Right lobe of liver (tissue), 6 donors: ENCODE measurements around the gene KBTBD12. TPM values are rescaled to one million over a fixed set of nuclear protein-coding genes. Genes with fewer than 3 reads are reported as not detected.

Experiments used
- ATAC-seq, 4 donors: fragments of 200-7000 bp; cut with Tn5 transposase; one replicate each; pipeline ENCODE4 v1.9.1; 2020; ENCODE audit warnings: mild to moderate bottlenecking in 4 of 4, moderate library complexity in 4 of 4
- DNase-seq, 3 donors: peaks; one replicate each; pipeline ENCODE4 v3.0.0-alpha.2; 2020
- H3K27ac ChIP-seq, 3 donors: fragments of 200-600 bp; one replicate each; pipeline ENCODE4 v1.8.0; 2022
- H3K27me3 ChIP-seq, 2 donors: fragments of 200-600 bp; one replicate each; pipeline ENCODE4 v1.8.0; 2022
- H3K36me3 ChIP-seq, 4 donors: fragments of 200-600 bp; sonication (generic) in 1 of 4; one replicate each; pipeline versions ENCODE4 v1.5.1 to v1.8.0; 2017 to 2022; ENCODE audit warnings: control low read depth in 1 of 4
- H3K4me1 ChIP-seq, 4 donors: fragments of 200-600 bp; sonication (generic) in 1 of 4; one replicate each; pipeline versions ENCODE4 v1.5.1 to v1.8.0; 2017 to 2022; ENCODE audit warnings: control low read depth in 1 of 4
- H3K4me3 ChIP-seq, 3 donors: fragments of 200-600 bp; one replicate each; pipeline ENCODE4 v1.8.0; 2022
- H3K9me3 ChIP-seq, 4 donors: fragments of 200-600 bp; sonication (generic) in 1 of 4; one replicate each; pipeline versions ENCODE4 v1.5.1 to v1.8.0; 2017 to 2022; ENCODE audit warnings: control low read depth in 1 of 4
- POLR2A ChIP-seq: fragments of 450-650 bp; IDR thresholded peaks from one replicate; pipeline ENCODE4 v1.6.1; 2017; ENCODE audit warnings: antibody characterized with exemption, mild to moderate bottlenecking
- WGBS: methylation state at CpG from one replicate; pipeline ENCODE4 v1.1.6; 2018; ENCODE audit warnings: low coverage, low lambda C conversion rate; ENCODE audit not compliant: insufficient coverage; ENCODE audit errors: missing lambda C conversion rate; 5-methylcytosine and 5-hydroxymethylcytosine counted together
- intact Hi-C, 2 donors: fragments of 100-400 bp; cut with DNase I; formaldehyde crosslinking; loops; one replicate each; pipeline versions ENCODE4 v1.11.2 to v1.14.1; 2022
- total RNA-seq, 6 experiments: library from RNA; depleted of rRNA in 2 of 6; stranded (reverse); fragments of >200 nt in 2 of 6; fragmentation: NEBNext Ultra II Directional in 3 of 6; extraction: Animal tissue kit (Norgen Biotek cat#: 25700) in 3 of 6; gene quantifications; one replicate each; pipeline versions ENCODE4 v1.1.0 to v1.2.4, GENCODE V29; 2016 to 2023
- TF ChIP-seq, protein P1 (sequence below), 4 donors: fragments of 200-600 bp in 3 of 4; fragments of 450-650 bp in 1 of 4; IDR thresholded peaks; one replicate each; pipeline versions ENCODE4 v1.5.1 to v1.8.0; 2016 to 2022; ENCODE audit warnings: antibody characterized with exemption in 4 of 4, mild to moderate bottlenecking in 2 of 4
- donor health status: DM: no; HTN: yes; CAD: no.
- donor health status: DM: no; HTN: no; CAD: no.
- donor health status: DM: no; HTN: no; CAD: no.
- donor health status: DM: no; HTN: yes; CAD: no.
- donor health status: DM: no; HTN: yes; CAD: no.

KBTBD12 gene
- total RNA-seq, 6 experiments from 2014 or later: 0.22 TPM; not detected in 5

DNA sequence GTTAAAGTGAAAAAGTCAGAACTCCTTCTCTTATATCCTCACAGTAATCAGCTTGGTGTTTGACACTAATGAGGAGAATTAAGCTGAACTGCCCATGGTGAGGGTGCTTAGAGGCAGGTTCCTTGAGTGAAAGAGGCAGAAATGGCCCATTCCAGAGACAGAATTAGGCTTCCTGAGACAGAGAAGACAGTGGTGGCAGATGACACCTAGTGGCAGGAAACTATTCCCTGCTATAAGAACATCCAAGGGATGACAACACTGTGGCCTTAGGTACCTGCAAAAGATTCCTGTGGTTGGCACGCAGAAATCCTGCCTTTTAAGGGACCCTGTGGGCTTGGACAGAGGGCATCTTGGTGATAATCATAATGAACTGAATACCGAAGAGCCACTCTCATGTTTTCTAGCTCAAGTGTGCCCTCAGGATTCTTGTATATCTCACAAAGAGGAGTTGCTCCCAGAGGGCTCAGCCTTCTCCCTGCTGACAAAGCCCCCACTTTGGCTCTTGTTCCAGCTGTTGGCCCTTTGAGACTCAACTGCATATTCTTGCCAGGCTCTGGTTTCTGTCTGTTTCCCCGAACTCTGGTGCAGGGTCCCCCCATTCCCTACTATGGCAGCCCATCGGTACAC lies 56.0 kb downstream of the KBTBD12 start:
- H3K9me3 ChIP-seq: no peaks in the 10 kb centered on the region
- ATAC-seq: peak; percentile 90 to 96 (median 93)
- TF ChIP-seq, protein P1, sequence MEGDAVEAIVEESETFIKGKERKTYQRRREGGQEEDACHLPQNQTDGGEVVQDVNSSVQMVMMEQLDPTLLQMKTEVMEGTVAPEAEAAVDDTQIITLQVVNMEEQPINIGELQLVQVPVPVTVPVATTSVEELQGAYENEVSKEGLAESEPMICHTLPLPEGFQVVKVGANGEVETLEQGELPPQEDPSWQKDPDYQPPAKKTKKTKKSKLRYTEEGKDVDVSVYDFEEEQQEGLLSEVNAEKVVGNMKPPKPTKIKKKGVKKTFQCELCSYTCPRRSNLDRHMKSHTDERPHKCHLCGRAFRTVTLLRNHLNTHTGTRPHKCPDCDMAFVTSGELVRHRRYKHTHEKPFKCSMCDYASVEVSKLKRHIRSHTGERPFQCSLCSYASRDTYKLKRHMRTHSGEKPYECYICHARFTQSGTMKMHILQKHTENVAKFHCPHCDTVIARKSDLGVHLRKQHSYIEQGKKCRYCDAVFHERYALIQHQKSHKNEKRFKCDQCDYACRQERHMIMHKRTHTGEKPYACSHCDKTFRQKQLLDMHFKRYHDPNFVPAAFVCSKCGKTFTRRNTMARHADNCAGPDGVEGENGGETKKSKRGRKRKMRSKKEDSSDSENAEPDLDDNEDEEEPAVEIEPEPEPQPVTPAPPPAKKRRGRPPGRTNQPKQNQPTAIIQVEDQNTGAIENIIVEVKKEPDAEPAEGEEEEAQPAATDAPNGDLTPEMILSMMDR (IDR thresholded peaks at IDR 0.05): peak; percentile 69 to 84 (median 80)
- no peak for TF ChIP-seq POLR2A
- 24% methylated on average over 2 of the region's 4 CpGs for WGBS
- no peak for DNase-seq
- H3K4me3 ChIP-seq: no peak overlapping the region
- intact Hi-C loops: no loop called here
- H3K27ac ChIP-seq: no peak overlapping the region
- H3K4me1 ChIP-seq: peaks cover 0 to 8% (median 2%) of the 10 kb centered on the region in 4 donors
- H3K36me3 ChIP-seq: no peaks in the 10 kb centered on the region
- no peaks in the 10 kb centered on the region for H3K27me3 ChIP-seq

DNA sequence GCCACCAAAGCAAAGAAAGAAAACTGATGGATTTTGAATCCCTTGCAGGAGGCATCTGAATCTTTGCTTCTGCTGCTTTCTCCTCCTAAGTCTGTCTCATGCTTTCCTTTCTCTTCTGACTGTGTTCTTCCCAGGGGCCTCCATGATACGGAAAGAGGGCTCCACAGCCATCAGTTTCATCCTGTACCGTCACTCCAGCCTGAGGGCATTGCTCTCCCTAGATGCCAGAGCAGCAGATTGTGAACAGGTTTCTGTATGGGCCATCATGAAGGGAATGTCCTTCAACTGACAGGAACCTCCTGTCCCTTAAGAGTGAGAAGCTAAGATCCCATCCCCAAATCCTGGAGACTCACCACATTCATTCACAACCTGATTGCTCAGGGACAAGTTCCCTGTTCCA lies 59.2 kb downstream of the KBTBD12 start:
- H3K27ac ChIP-seq: no peak overlapping the region
- 83% methylated on average over 2 of the region's 2 CpGs for WGBS
- no peak overlapping the region for H3K4me3 ChIP-seq
- ATAC-seq (no peak), DNase-seq (no peak)
- TF ChIP-seq, protein P1 (IDR thresholded peaks at IDR 0.05): no peak
- TF ChIP-seq POLR2A: no peak
- no peaks in the 10 kb centered on the region for H3K9me3 ChIP-seq
- H3K4me1 ChIP-seq: peaks cover 0 to 8% (median 2%) of the 10 kb centered on the region in 4 donors
- H3K36me3 ChIP-seq: no peaks in the 10 kb centered on the region
- intact Hi-C loops: no loop called here
- no peaks in the 10 kb centered on the region for H3K27me3 ChIP-seq

DNA sequence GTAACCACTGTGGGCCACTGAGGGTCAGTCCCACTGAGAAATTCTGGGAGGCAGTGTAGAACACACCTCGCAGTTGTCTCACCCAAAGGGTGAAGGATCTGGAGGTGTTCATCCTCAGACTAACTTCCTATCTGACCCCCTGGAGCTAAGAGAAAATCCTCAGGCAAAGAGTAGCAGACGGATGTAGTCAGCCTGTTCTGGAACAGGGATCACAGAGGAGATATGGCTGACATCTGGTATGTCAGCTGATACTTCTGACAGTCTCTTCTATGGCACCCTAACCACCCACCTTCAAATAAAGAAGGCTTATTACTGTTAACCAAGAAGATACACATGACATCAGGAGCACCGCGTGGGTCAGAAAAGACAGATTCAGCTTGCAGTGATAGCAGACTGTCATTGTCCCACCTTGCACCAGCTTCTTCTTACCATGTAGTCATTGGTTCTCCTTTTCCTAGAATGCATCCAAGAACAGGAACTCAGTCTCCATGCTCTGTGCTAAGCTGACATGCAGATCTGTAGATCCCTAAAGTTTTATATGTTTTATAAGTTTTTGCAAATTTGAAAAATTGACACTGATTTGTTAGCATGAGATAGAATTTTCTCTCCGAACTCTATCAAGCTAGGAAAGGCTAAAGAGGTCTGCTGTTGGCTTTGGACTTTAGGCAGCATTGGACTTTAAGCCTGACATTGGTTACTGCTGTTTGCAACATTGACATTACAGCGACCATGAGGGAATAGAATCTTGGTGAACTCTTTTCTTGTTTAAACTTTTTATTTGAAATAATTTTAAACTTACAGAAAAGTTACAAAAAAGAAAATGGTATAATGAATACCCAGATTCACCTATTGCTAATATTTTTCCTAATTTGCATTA lies 60.4 kb downstream of the KBTBD12 start:
- Histone ChIP-seq H3K4me1 (peaks cover 0 to 8% (median 2%) of the 10 kb centered on the region in 4 donors), H3K4me3 (no peak overlapping the region), H3K27ac (no peak overlapping the region), H3K9me3 (no peaks in the 10 kb centered on the region), H3K36me3 (no peaks in the 10 kb centered on the region), H3K27me3 (no peaks in the 10 kb centered on the region)
- ATAC-seq (peak; percentile 85 to 91 (median 88)), DNase-seq (no peak)
- WGBS: 54% methylated on average over 4 of the region's 6 CpGs
- TF ChIP-seq, protein P1 (IDR thresholded peaks at IDR 0.05): no peak
- no peak for TF ChIP-seq POLR2A
- intact Hi-C loops: no loop called here

DNA sequence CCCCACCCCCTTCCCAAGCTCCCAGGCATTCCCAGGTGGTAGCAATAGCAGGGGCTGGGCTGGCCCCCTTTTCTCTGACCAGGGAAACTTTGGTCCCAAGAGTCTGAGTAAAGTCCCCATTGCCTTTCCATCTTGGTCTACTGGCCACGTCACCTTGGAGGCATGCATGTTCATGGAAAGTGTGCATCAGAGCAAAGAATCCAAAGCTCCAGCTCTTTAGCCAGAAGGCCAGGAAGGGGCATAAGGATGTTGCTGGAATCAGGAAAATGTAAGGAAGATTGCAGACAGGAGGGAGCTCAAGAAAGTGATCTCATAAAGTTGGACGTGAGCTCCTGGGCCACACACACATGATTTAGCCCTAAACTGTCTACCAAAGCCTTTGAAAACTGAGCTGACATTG lies 63.6 kb downstream of the KBTBD12 start:
- ATAC-seq: no peak
- no peaks in the 10 kb centered on the region for H3K9me3 ChIP-seq
- 86% methylated on average over 2 of the region's 2 CpGs for WGBS

DNA sequence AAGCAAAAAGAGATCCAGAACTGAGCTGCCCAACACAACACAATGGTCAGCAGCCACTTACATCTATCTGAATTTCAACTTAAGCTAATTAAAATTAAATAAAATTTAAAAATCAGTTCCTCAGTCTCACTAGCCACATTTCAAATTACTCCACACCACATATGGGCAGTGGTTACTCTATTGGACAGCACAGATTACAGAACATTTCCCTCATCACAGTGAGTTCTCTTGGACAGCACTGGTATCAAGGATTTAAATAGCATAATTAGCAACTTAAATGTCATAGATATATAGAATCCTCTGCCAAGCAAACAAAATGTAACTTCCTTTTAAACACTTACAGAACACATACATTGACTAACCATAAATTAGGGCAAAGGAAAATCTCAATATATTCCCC lies 64.4 kb downstream of the KBTBD12 start:
- ATAC-seq (no peak), DNase-seq (no peak)
- no peaks in the 10 kb centered on the region for H3K9me3 ChIP-seq
- TF ChIP-seq POLR2A: no peak
- TF ChIP-seq, protein P1 (IDR thresholded peaks at IDR 0.05): no peak
- H3K27me3 ChIP-seq: no peaks in the 10 kb centered on the region
- peaks cover 0 to 8% (median 2%) of the 10 kb centered on the region in 4 donors for H3K4me1 ChIP-seq
- H3K4me3 ChIP-seq: no peak overlapping the region
- intact Hi-C loops: no loop called here
- H3K36me3 ChIP-seq: no peaks in the 10 kb centered on the region
- H3K27ac ChIP-seq: no peak overlapping the region

More for the DNA sequence above, 63.6 kb downstream of the KBTBD12 start:
- Histone ChIP-seq H3K27me3 (no peaks in the 10 kb centered on the region), H3K27ac (no peak overlapping the region), H3K36me3 (no peaks in the 10 kb centered on the region), H3K4me3 (no peak overlapping the region), H3K4me1 (peaks cover 0 to 8% (median 2%) of the 10 kb centered on the region in 4 donors)
- intact Hi-C loops: no loop called here
- no peak for TF ChIP-seq POLR2A
- no peak for DNase-seq
